Epithelial cell of esophagus (primary cell): ENCODE measurements around the gene ELOVL7.
"Not testable (repeated sequence)": the region's sequence is repeated elsewhere in the genome, so short reads cannot be mapped to it uniquely, and the experiment has no call there.

Experiments used
- DNase-seq: peaks from one replicate; pipeline ENCODE4 v3.0.0; 2010; ENCODE audit warnings: low read depth
- H3K4me3 ChIP-seq: 2 replicates; pipeline ENCODE4 v1.5.1; 2011; ENCODE audit warnings: mild to moderate bottlenecking, low read length, control low read depth
- CTCF ChIP-seq: IDR thresholded peaks from 2 replicates; pipeline ENCODE4 v1.5.1; 2011; ENCODE audit warnings: low read depth, mild to moderate bottlenecking, low read length, control low read depth, inconsistent platforms; ENCODE audit not compliant: insufficient read depth; ENCODE audit errors: missing control alignments

The ELOVL7 gene

GRCh38 chr5:60763061-60763460 lies 81.0 kb downstream of the ELOVL7 start:
- TF ChIP-seq CTCF, result no peak
- no peak for DNase-seq
- H3K4me3 ChIP-seq, result no peak overlapping the region

- no peak overlapping the region for H3K4me3 ChIP-seq
- DNase-seq, result no peak
- no peak for TF ChIP-seq CTCF
These were observed 89.6 kb downstream of the ELOVL7 start for GRCh38 chr5:60754495-60754894.

GRCh38 chr5:60744682-60745081 lies 99.4 kb downstream of the ELOVL7 start:
- TF ChIP-seq CTCF, result no peak
- H3K4me3 ChIP-seq, result no peak overlapping the region
- no peak for DNase-seq

- no peak for TF ChIP-seq CTCF
- no peak for DNase-seq
- H3K4me3 ChIP-seq, result no peak overlapping the region
These were observed 100.4 kb downstream of the ELOVL7 start for GRCh38 chr5:60743511-60744314.

GRCh38 chr5:60740322-60740721 lies 103.7 kb downstream of the ELOVL7 start:
- no peak for TF ChIP-seq CTCF
- DNase-seq, result no peak
- H3K4me3 ChIP-seq, result no peak overlapping the region

- no peak for TF ChIP-seq CTCF
- H3K4me3 ChIP-seq, result no peak overlapping the region
- DNase-seq, result no peak
These were observed 105.1 kb downstream of the ELOVL7 start for GRCh38 chr5:60738933-60739332.

GRCh38 chr5:60738461-60738860 lies 105.6 kb downstream of the ELOVL7 start:
- no peak for DNase-seq
- no peak for TF ChIP-seq CTCF
- no peak overlapping the region for H3K4me3 ChIP-seq

GRCh38 chr5:60730858-60731257 lies 113.2 kb downstream of the ELOVL7 start:
- not testable (repeated sequence) for DNase-seq, H3K4me3 ChIP-seq
